GM21367 (cell line): Measurements from ENCODE around the gene SERINC4.
A peak's percentile ranks its signal among the peaks of the same experiment; 100 is the strongest.
"Not testable (repeated sequence)": the region's sequence is repeated elsewhere in the genome, so short reads cannot be mapped to it uniquely, and the experiment has no call there.

ENCODE experiments used
- ATAC-seq: cut with Tn5 transposase; IDR thresholded peaks from one replicate; pipeline ENCODE4 v1.9.1; 2021; ENCODE audit not compliant: unreplicated experiment

The SERINC4 gene

DNA sequence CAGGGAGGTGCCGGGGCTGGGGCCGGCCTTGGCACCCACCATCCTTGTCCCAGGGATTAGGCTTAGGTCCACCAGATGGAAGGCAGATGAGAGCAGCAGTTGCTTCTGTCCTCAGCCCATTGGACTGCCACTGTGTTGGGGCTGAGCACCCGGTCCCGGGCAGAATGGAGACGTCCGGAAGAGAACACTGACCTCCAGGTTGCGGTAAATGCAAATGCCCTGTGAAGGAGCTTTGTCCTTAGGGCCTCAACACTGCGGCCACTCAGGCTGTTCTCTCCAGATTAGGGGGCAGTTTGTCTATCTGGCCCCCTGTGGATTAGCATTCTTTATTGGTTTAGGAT lies at the start of gene SERINC4:
TSS of gene SERINC4 (minus strand) at position 276 of the 341 bp plus-strand sequence. CDS start at position 42, 234 bp downstream.
- ATAC-seq, result no peak

GRCh38 chr15:43845421-43845820 lies 45.4 kb upstream of the SERINC4 start:
- no peak for ATAC-seq

- ATAC-seq, result not testable (repeated sequence)
Measured at GRCh38 chr15:43832485-43832884, 32.5 kb upstream of the SERINC4 start.

DNA sequence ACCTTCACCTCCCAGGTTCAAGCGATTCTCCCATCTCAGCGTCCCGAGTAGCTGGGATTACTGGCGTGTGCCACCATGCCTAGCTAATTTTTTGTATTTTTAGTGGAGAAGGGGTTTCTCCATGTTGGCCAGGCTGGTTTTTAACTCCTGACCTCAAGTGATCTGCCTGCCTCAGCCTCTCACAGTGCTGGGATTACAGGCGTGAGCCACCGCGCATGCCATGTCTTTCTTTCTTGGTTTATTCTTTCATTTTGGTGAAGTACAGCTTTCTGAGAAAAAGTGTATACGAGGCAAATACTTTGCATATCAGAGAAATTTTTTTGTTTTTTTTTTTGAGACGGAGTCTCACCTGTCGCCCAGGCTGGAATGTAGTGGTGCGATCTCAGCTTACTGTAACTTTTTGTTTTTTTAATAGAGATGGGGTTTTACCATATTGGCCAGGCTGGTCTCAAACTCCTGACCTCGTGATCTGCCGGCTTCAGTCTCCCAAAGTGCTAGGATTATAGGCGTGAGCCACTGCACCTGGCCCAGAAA lies 31.6 kb upstream of the SERINC4 start:
- ATAC-seq, result not testable (repeated sequence)

- ATAC-seq, result not testable (repeated sequence)
Measured at GRCh38 chr15:43830691-43831275, 30.8 kb upstream of the SERINC4 start.

GRCh38 chr15:43829951-43830540 lies 30.0 kb upstream of the SERINC4 start:
- ATAC-seq, result not testable (repeated sequence)

DNA sequence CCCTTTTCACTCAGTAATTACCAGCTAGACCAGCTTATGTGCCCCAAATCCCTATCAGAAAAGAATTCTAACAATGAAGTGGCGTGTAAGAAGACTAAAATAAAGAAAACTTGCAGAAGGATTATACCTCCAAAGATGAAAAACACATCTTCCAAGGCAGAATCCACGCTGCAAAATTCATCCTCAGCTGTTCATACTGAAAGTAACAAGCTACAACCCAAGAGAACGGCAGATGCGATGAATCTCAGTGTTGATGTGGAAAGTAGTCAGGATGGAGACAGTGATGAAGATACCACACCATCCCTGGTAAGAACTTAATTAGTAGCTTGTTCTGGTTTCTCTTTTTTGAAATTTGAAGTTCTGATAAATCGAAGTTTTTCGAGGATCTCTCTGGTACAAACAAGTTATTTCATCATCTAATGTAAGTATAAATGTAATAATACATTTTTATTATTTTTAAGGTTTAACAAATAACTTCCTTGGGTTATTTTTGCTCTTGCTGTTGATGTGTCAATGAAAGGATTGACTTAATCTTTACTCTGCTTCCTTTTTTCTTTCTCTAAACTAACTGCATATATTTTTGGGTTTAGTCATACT lies 28.1 kb upstream of the SERINC4 start:
- no peak for ATAC-seq

DNA sequence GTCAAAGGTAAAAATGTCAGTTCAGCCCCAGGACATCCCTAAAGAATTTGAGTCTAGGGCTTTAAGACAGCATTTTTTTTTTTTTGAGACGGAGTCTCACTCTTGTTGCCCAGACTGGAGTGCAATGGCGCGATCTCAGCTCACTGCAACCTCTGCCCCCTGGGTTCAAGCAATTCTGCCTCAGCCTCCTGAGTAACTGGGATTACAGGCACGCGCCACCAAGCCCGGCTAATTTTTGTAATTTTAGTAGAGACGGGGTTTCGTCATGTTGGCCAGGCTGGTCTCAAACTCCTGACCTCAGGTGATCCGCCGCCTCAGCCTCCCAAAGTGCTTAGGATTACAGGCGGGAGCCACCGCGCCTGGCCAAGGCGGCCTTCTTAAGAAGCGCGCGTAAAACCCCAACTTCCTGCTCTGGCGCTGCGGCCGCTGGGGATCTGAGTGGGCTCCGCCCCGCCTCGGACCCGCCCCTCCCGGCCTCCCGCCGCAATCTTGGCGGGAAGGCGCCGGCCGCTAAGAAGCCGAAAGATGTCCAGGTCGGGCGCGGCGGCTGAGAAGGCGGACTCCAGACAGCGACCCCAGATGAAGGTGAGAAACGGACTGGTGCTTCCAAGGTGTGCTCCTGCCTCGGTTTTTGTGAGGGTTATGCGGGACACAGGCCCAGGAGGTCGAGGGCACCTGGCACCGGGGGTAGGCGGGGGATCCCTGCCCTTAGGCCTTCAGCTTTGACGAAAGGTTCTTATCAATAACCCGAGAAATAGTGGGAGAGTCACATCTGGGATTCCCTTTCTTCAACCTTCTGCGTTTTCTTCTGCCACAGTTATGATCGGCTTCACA lies 26.7 kb upstream of the SERINC4 start, which contains the start of gene WDR76:
TSS of gene WDR76 (plus strand) at position 495 of the 834 bp plus-strand sequence. CDS start at position 526, 31 bp downstream.
- peak; percentile 46 for ATAC-seq

DNA sequence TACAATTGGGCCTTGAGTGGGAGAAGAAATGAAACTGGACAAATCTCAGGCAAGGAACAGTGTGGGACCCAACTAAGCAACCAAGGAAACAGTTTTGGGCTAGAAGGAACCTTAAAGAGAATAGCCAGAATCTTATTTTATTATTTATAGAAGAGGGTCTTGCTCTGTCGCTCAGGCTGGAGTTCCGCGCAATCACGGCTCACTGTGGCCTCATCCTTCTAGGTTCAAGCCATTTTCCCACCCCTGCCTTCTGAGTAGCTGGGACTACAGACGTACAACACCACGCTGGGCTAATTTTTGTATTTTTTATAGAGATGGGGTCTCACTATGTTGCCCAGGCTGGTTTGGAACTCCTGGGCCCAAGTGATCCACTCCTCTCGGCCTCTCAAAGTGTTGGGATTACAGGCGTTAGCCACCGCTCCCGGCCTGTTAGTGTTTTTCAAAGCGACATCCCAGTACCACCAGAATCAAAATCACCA lies 26.0 kb upstream of the SERINC4 start:
- no peak for ATAC-seq

GRCh38 chr15:43825305-43825704 lies 25.3 kb upstream of the SERINC4 start:
- ATAC-seq, result not testable (repeated sequence)

- ATAC-seq, result peak; percentile 57
Measured at GRCh38 chr15:43824302-43825246, 24.6 kb upstream of the SERINC4 start, which contains the start of gene MFAP1. Gene MFAP1, minus strand, starts transcription at chr15:43824690. Its CDS starts 121 bp downstream, at chr15:43824569.

DNA sequence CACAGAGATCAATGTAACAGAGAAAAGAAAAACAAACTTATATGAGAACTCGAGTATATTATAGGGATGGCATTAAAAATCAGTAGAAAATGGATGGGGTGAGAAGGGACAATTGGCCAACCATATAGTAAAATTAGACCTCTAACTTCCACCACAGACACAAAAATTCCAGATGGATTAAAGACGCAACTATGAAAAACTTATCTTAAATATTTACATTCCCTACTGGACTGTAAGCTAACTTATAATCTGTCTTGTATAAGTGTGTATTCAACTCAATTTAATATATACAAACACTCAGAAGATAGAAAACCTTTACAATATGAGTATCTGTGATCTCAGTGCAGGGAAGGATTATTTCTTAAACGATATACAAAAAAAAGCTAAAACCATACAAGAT lies 21.5 kb upstream of the SERINC4 start:
- ATAC-seq, result no peak

GRCh38 chr15:43815064-43815463 lies 15.0 kb upstream of the SERINC4 start:
- ATAC-seq, result not testable (repeated sequence)

GRCh38 chr15:43808960-43809678 lies 9.1 kb upstream of the SERINC4 start:
- ATAC-seq, result peak; percentile 53

DNA sequence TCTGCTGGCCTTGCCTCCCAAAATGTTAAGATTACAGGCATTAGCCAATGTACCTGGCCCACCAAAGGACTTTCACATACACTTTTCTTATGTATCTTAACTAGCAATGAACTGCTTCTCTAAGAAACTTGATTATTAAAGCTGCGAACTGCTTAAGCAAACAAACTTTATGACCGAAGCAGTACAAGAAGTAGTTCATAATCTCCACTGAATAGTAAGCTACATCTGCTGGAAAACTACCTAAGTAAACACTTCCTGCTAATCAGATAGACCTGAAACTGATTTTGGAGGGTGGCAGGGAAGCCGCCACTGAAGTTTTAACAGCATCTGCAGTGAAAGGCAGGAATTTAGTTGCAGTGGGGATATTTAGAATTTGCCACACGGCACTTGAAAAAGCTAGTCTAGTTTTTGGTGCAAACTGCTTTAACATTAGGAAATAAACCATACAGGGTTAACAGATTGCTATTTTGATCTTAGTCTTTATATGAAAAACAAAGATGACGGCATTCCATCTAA lies 8.5 kb upstream of the SERINC4 start:
- no peak for ATAC-seq

DNA sequence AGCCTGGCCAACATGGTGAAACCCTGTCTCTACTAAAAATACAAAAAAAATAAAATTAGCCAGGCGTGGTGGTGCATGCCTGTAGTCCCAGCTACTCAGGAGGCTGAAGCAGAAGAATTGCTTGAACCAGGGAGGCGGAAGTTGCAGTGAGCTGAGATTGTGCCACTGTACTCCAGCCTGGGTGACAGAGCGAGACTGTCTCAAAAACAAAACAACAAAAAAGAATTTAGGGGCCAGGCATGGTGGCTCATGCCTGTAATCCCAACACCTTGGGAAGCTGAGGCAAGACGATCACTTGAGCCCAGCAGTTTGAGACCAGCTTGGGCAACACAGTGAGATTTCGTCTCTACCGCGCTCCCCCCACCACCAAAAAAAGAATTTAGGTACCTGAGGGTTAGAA lies 2.7 kb upstream of the SERINC4 start:
- ATAC-seq, result not testable (repeated sequence)

DNA sequence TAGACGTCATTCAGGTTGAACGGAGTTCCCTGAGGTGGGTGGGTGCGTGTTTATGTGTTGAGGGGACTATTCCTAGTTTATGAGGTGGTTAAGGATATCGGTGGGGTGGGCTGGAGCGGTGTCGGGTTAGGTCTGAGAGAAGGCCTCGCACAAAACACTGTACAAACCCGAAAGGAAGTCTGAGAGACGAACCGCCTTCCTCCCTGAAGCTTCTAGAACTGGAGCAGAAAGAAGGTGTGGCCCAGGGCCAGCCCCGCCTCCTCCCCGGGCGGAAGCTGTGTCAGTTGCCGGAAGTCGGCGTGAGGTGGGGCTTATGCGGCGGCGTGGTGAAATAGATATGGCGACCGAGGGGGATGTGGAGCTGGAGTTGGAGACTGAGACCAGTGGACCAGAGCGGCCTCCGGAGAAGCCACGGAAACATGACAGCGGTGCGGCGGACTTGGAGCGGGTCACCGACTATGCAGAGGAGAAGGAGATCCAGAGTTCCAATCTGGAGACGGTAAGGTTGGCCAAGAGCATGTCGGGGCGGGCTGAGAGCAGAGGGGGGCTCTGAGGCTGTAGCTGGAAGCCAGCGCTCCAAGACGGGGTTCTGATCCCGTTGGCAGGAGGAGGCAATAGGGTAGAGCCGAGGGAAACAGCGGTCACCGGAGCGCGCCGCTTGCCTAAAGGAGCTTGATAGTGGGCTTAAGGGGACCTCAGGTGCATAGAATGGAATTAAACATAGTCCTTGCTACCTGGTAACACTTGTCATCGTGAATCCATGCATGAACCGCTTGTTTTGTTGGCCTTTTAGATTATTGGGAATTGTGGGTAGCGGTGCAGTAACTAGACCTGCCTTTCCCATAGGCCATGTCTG lies 494 bp upstream of the SERINC4 start, which contains the start of gene HYPK:
TSS of gene HYPK (plus strand) at position 314 of the 856 bp plus-strand sequence. CDS start at position 338, 24 bp downstream.
- peak; percentile 69 for ATAC-seq
